AG04449 (cell line): ENCODE results near the gene FOXN1.

Experiments
- CTCF ChIA-PET: fragments of 350-600 bp; formaldehyde crosslinking; extraction: SDS; loops from one replicate; lab custom pipeline; 2021; ENCODE audit warnings: antibody characterized with exemption; lab: Yijun Ruan, JAX
- POLR2A ChIA-PET: fragments of 400-600, 350-600 bp; formaldehyde crosslinking; extraction: SDS; loops from one replicate; lab custom pipeline; 2020; ENCODE audit warnings: antibody characterized with exemption, inconsistent platforms; lab: Yijun Ruan, JAX
- DNase-seq: peaks from one replicate; pipeline ENCODE4 v3.0.0-alpha.2; 2010; ENCODE audit warnings: low read depth, low spot score
- H3K4me3 ChIP-seq: 2 replicates; pipeline ENCODE4 v1.5.1; 2011; ENCODE audit warnings: low read depth, mild to moderate bottlenecking, control low read depth, low read length
- TF ChIP-seq, protein P1 (sequence below): IDR thresholded peaks from one replicate; pipeline ENCODE4 v1.5.1; 2011; ENCODE audit warnings: mild to moderate bottlenecking, moderate library complexity, low read length, control low read depth, inconsistent platforms; ENCODE audit not compliant: insufficient read depth; ENCODE audit errors: missing control alignments

Gene FOXN1

DNA sequence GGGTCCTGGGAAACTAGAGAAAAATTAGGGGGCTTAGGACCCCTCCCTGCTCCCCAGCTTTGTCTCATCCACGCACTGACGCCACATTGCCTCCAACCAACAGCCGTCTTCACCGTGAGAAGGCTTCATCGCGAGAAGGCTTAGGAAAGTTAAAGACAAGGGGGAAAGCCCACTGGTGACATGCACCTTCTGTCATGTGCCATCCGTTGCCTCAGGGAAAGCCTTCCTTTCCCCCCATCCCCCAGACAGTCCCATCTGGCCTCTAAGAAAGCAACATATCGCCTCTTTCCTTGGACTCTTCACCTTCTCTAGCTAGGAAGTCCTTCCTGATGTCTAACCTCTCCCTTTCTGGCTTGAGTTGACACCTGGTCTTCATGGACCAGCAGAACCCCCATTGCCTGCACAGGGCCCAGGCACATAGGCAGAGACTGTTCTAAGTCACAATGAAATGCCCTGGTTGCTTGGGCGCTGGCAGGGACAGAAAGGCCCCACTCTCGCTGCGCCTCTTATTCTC is 2.1 kb downstream of the FOXN1 start:
- TF ChIP-seq, protein P1, sequence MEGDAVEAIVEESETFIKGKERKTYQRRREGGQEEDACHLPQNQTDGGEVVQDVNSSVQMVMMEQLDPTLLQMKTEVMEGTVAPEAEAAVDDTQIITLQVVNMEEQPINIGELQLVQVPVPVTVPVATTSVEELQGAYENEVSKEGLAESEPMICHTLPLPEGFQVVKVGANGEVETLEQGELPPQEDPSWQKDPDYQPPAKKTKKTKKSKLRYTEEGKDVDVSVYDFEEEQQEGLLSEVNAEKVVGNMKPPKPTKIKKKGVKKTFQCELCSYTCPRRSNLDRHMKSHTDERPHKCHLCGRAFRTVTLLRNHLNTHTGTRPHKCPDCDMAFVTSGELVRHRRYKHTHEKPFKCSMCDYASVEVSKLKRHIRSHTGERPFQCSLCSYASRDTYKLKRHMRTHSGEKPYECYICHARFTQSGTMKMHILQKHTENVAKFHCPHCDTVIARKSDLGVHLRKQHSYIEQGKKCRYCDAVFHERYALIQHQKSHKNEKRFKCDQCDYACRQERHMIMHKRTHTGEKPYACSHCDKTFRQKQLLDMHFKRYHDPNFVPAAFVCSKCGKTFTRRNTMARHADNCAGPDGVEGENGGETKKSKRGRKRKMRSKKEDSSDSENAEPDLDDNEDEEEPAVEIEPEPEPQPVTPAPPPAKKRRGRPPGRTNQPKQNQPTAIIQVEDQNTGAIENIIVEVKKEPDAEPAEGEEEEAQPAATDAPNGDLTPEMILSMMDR = no peak
- H3K4me3 ChIP-seq = no peak overlapping the region
- no peak for DNase-seq
- ChIA-PET CTCF (interaction anchor here (4.6 to 6.9 kb wide), 2 partner anchors 14 to 32 kb away, joined by 20 to 43 read pairs; no protein-coding TSS in a partner anchor), POLR2A (no interaction called here)

GRCh38 chr17:28509789-28510188 is 3.6 kb downstream of the FOXN1 start:
- POLR2A ChIA-PET = no interaction called here
- H3K4me3 ChIP-seq = no peak overlapping the region
- CTCF ChIA-PET = interaction anchor here (0.8 to 4.6 kb wide), 3 partner anchors 14 to 30 kb away, joined by 3 to 20 read pairs (median 3); no protein-coding TSS in a partner anchor
- TF ChIP-seq, protein P1 = no peak
- DNase-seq = no peak

DNA sequence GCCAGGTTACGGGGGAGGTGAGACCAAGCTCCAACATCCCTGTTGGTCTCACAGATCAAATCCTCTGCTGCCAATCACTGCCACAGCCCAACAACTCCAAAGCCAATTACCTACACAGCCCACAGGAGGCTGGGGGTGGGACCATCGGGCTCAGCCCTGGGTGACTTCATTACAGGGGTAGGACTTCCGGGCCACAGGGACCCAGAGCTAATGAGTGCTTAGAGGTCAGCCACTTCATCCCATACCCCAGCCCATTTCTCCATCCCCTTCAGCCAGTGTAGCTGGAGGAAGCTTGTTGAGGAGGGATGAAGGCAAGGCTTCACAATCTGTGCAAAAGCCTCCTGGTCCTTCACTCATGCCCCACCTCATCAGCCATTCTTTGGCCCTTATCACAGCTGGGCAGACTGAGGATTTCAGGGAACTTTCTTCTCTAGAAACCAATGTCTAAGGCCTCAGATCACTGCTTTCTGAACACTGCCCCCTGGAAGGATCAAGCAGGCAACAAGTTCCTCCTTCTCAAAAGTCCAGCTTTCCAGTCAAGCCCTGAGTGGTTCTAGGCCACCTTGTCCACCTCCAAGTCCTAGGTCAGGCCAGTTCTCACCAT is 5.8 kb downstream of the FOXN1 start:
- POLR2A ChIA-PET = no interaction called here
- TF ChIP-seq, protein P1 = no peak
- no peak for DNase-seq
- CTCF ChIA-PET = interaction anchor here (2.3 kb wide), 1 partner anchor 10 kb away, joined by 13 read pairs; no protein-coding TSS in a partner anchor
- no peak overlapping the region for H3K4me3 ChIP-seq

- CTCF ChIA-PET = interaction anchor here (0.8 to 2.5 kb wide), 5 partner anchors 10 to 19 kb away, joined by 4 to 13 read pairs (median 5); no protein-coding TSS in a partner anchor
- POLR2A ChIA-PET = no interaction called here
- no peak overlapping the region for H3K4me3 ChIP-seq
- TF ChIP-seq, protein P1 = no peak
- no peak for DNase-seq
Observed at GRCh38 chr17:28513476-28513875, 7.3 kb downstream of the FOXN1 start.

DNA sequence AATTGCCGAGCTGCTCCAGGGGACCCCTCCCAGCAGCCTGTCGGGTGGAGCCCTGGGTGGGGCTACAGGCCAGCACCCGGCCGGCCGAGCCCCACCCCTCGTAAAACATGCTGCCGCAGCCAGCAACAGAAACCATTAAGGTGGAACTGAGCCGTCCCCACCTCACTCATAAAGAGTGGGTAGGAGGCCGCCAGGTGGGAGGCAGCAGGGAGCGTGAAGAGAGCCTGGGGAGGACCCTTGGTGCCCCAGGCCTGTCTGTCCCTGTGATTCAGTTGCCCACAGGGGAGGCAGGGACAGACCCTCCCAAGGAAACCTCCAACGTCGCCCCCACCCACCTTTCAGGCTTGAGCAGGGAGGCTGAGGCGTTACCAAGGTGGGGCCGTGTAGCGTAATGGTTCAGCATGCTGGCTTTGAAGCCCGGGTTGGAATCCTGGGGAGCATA is 8.4 kb downstream of the FOXN1 start:
- CTCF ChIA-PET = interaction anchor here (1.3 to 2.5 kb wide), 2 partner anchors 11 to 20 kb away, joined by 4 to 8 read pairs; no protein-coding TSS in a partner anchor
- no peak overlapping the region for H3K4me3 ChIP-seq
- POLR2A ChIA-PET = no interaction called here
- TF ChIP-seq, protein P1 = no peak
- no peak for DNase-seq

DNA sequence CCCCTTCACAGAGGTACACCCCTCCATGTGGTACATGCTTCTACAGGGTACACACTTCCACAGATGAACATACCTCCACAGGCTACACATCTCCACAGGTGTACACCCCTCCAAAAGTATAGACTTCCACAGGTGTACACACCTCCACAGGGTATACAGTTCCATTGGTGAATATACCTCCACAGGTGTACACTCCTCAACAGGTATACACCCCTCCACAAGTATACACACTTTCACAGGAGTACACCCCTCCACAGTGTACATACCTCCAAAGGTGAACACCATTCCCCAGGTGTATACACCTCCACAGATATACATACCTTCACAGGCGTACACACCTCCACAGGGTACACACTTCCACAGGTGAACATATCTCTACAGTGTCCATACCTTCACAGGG is 9.4 kb downstream of the FOXN1 start:
- CTCF ChIA-PET = no interaction called here
- TF ChIP-seq, protein P1 = no peak

More for the DNA sequence above, 9.4 kb downstream of the FOXN1 start:
- no peak overlapping the region for H3K4me3 ChIP-seq
- DNase-seq = no peak
- POLR2A ChIA-PET = no interaction called here
